Adrenal gland (tissue), 12 donors: Measurements from ENCODE around the gene TAS1R1. TPM values are rescaled to one million over a fixed set of nuclear protein-coding genes. Genes with fewer than 3 reads are reported as not detected.

ENCODE experiments used
- DNase-seq, 7 donors: peaks; one replicate each; pipeline ENCODE4 v3.0.0-alpha.2; 2019 to 2020
- H3K27ac ChIP-seq, 5 donors: fragments of 200-600 bp; sonication (generic) in 4 of 5; 1 replicate in 3 of 5; 2 replicates in 2 of 5; pipeline versions ENCODE4 v1.5.1 to v1.8.0; 2016 to 2020; ENCODE audit warnings: mild to moderate bottlenecking in 1 of 5
- H3K27me3 ChIP-seq: fragments of 200-600 bp; 2 replicates; pipeline ENCODE4 v1.8.0; 2021
- H3K36me3 ChIP-seq, 2 donors: fragments of 200-600 bp; replicated peaks in 1 of 2; 1 replicate in 1 of 2; 2 replicates in 1 of 2; pipeline versions ENCODE4 v1.5.1 to v1.8.0; 2018 to 2022
- H3K4me1 ChIP-seq, 2 donors: fragments of 200-600 bp; replicated peaks in 1 of 2; 1 replicate in 1 of 2; 2 replicates in 1 of 2; pipeline versions ENCODE4 v1.5.1 to v1.8.0; 2018 to 2021
- H3K4me3 ChIP-seq, 4 donors: fragments of 200-600 bp; sonication (generic) in 3 of 4; one replicate each; pipeline ENCODE4 v1.5.1; 2016 to 2018
- H3K9me3 ChIP-seq, 3 donors: fragments of 200-600 bp; sonication (generic) in 1 of 3; replicated peaks in 1 of 3; 1 replicate in 2 of 3; 2 replicates in 1 of 3; pipeline versions ENCODE4 v1.5.1 to v1.8.0; 2016 to 2021
- POLR2A ChIP-seq, 2 donors: fragments of 450-650 bp; IDR thresholded peaks; one replicate each; pipeline ENCODE4 v1.6.1; 2017; ENCODE audit warnings: antibody characterized with exemption in 2 of 2, mild to moderate bottlenecking in 2 of 2, moderate library complexity in 1 of 2
- WGBS, 4 donors: extraction: QIAGEN DNeasy Blood & Tissue Kit in 2 of 4; methylation state at CpG; one replicate each; pipeline versions ENCODE4 v1.1.5 to v1.1.7; 2013 to 2017; 5-methylcytosine and 5-hydroxymethylcytosine counted together
- intact Hi-C, 2 donors: fragments of 100-400 bp; cut with DNase I; formaldehyde crosslinking; loops; one replicate each; pipeline versions ENCODE4 v1.14.1 to v1.15.0; 2022 to 2023
- polyA plus RNA-seq, 3 donors: library from polyadenylated mRNA; stranded (reverse); fragments of 200-250 nt in 2 of 3; fragments of 350-450 nt in 1 of 3; fragmentation: Illumina TruSeq in 1 of 3; extraction: RNeasy Lipid Tissue Mini Kit (QIAGEN cat#74804) in 1 of 3; gene quantifications; one replicate each; pipeline ENCODE4 v1.2.3, GENCODE V29; 2013 to 2014
- total RNA-seq, 9 donors: library from RNA; depleted of rRNA in 4 of 9; stranded (reverse); fragments of >200 nt in 4 of 9; fragments of 120-200 nt in 1 of 9; fragmentation: NEBNext Ultra II Directional in 1 of 9; extraction: Animal tissue kit (Norgen Biotek cat#: 25700) in 1 of 9; gene quantifications; one replicate each; pipeline versions ENCODE4 v1.1.0 to v1.2.4, GENCODE V29; 2013 to 2023
- TF ChIP-seq, protein P1 (sequence below), 6 experiments: fragments of 450-650 bp in 4 of 6; fragments of 200-600 bp in 2 of 6; sonication (generic) in 1 of 6; IDR thresholded peaks; 1 replicate in 5 of 6; 2 replicates in 1 of 6; pipeline versions ENCODE4 v1.5.1 to v1.8.0; 2016 to 2021; ENCODE audit warnings: antibody characterized with exemption in 6 of 6, mild to moderate bottlenecking in 2 of 6, moderate library complexity in 1 of 6
- donor health status: healthy with polysubstance abuse.
- donor health status: Bipolar disorder and iron deficiency.
- donor health status: DM: yes; HTN: yes; CAD: no.
- donor health status: DM: no; HTN: no; CAD: no.
- donor health status: DM: no; HTN: no; CAD: no.
- donor health status: DM: yes; HTN: yes; CAD: no.

TAS1R1 gene
- total and polyA plus RNA-seq, 12 donors: 0.11 to 0.83 (median 0.40) TPM; not detected in 5

DNA sequence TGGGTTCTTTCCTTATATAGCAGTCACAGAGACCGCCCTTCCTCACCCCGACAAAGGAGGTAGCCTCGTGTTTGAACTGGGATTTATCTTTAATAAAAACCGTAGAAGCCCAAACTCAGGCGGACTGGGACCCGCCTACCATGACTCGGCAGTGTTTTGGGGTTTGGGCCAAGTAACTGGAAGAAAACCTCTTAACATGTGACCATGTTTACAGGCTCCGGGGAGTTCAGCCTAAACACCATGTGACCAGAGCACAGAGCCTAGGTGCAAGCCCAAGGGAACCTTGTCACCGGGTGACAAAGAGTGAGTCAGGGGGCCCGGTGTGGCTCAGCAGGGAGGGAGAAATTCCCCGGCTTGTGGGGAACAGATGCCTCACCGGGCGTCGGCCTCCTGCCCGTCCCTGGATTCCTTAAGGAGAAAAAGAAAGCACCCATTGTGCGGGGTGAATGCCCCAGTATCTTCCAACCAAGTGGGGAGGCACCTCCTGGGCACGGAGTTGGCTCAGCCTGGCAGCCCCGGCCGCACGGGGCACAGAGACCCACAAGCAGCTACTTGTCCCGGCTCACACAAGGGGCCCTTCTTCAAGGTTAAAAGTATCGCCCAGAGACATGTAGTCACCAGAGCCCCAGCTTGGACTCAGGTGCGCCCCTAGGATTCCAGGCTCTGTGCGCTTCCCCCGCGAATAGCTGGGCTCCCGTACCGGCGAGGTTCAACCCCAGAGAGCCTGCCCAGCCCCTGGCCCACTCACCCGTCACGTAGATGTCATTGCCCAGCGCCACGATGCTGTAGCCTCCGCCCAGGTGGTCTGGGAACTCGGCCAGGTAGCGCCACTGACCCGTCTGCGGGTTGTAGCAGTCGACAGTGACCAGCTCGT lies 46.2 kb downstream of the TAS1R1 start:
- Histone ChIP-seq H3K27me3 (no peaks in the 10 kb centered on the region), H3K4me3 (peak overlapping the region; percentile 14 to 71 (median 44)), H3K4me1 (peaks cover 43 to 59% of the 10 kb centered on the region in 2 donors), H3K36me3 (peaks cover 0 to 33% of the 10 kb centered on the region in 2 donors), H3K27ac (peak overlapping the region; percentile 55 to 99 (median 98)), H3K9me3 (no peaks in the 10 kb centered on the region)
- intact Hi-C loops: no loop called here
- TF ChIP-seq POLR2A (IDR thresholded peaks at IDR 0.05): peak in 1 of 2 donors; percentile 95
- TF ChIP-seq, protein P1, sequence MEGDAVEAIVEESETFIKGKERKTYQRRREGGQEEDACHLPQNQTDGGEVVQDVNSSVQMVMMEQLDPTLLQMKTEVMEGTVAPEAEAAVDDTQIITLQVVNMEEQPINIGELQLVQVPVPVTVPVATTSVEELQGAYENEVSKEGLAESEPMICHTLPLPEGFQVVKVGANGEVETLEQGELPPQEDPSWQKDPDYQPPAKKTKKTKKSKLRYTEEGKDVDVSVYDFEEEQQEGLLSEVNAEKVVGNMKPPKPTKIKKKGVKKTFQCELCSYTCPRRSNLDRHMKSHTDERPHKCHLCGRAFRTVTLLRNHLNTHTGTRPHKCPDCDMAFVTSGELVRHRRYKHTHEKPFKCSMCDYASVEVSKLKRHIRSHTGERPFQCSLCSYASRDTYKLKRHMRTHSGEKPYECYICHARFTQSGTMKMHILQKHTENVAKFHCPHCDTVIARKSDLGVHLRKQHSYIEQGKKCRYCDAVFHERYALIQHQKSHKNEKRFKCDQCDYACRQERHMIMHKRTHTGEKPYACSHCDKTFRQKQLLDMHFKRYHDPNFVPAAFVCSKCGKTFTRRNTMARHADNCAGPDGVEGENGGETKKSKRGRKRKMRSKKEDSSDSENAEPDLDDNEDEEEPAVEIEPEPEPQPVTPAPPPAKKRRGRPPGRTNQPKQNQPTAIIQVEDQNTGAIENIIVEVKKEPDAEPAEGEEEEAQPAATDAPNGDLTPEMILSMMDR (IDR thresholded peaks at IDR 0.05): peak in 1 of 6 experiments; percentile 6
- DNase-seq: peak; percentile 90 to 97 (median 96)
- 0 to 1% (median 1%) methylated on average over 11 to 40 of the region's 40 CpGs for WGBS, 4 donors

DNA sequence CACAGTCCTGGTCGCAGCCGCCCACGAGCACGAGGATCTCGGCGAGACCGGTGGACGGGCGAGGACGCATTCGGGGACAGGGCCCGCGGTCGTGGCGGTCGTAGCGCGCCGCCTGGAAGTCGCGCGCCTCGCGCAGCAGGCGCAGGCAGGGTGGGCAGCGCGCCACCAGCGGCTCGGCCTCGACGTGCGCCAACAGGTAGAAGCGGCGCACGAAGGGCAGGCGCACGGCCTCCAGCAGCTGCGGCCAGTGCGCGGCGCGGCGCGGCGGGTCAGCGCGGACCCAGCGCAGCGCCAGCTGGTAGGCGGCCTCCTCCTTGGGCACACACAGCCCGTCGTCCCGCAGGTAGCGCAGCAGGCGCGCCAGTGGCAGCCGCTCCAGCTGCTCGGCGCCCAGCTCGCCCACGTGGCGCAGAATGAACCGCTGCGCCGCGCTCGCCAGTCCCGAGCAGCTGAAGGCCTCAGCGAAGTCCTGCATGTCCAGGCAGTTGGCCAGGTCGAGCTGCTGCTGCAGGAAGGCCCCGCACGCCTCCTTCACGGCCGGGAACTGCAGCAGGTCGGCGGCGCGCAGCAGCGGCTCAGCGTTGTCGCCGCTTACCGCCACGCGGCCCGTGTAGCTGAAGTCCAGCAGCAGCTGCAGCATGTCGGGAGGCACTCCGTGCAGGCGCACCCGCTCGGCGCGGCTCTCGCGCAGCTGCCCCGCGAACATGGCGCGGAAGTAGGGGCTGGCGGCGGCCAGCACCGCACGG lies 47.0 kb downstream of the TAS1R1 start:
- Histone ChIP-seq H3K36me3 (peaks cover 0 to 25% of the 10 kb centered on the region in 2 donors), H3K4me1 (peaks cover 38 to 52% of the 10 kb centered on the region in 2 donors), H3K9me3 (no peaks in the 10 kb centered on the region), H3K4me3 (peak overlapping the region; percentile 14 to 71 (median 44)), H3K27me3 (no peaks in the 10 kb centered on the region), H3K27ac (peak overlapping the region; percentile 55 to 99 (median 98))
- intact Hi-C loops: no loop called here
- peak; percentile 64 to 80 (median 71) for DNase-seq
- whole genome bisulfite sequencing, 4 donors: 0% methylated on average over 36 to 103 of the region's 103 CpGs; no CpG with 5 or more reads in 1 of the 4 donors
- TF ChIP-seq POLR2A (IDR thresholded peaks at IDR 0.05): no peak
- TF ChIP-seq, protein P1 (IDR thresholded peaks at IDR 0.05): peak in 1 of 6 experiments; percentile 4

DNA sequence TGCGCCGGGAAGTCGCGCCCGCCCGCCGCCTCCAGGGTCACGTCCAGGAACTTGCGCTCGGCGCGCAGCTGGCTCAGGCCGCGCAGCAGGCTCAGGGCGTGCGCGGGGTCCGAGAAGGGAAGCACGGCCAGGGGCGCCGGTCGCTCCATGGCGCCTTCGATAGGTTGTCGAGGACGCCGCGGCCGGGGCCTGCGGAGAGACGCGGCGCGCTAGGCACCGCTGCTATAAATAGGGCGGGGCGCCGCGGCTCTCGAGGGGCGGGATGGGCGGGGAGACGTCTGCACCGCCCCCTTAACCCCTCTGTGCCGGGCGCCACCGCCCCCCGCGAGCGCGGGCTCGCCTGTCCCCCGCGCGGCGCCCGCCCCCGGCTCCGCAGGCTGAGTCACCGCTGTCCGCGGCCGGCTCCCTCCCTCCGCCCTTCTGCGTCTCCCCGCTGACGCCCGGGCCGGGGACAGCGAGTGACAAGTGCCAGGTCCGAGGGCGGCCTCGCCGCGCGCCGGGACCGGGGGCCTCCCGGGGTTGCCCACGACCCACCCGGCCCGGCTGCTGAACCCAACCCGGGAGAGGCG lies 47.6 kb downstream of the TAS1R1 start, which contains the start of gene KLHL21:
Gene KLHL21, minus strand, starts transcription at position 201 of the 569 bp plus-strand sequence. Its CDS starts 52 bp downstream, at position 149.
- Histone ChIP-seq H3K27me3 (no peaks in the 10 kb centered on the region), H3K36me3 (peaks cover 0 to 18% of the 10 kb centered on the region in 2 donors), H3K27ac (peak within 1 kb of the TSS; percentile 80 to 99 (median 98)), H3K9me3 (no peaks in the 10 kb centered on the region), H3K4me1 (peaks cover 32 to 46% of the 10 kb centered on the region in 2 donors), H3K4me3 (peak within 1 kb of the TSS; percentile 42 to 71 (median 52))
- intact Hi-C loops: no loop called here
- DNase-seq: peak; percentile 91 to 94 (median 93)
- WGBS, 4 donors: 0% methylated on average over 26 to 84 of the region's 84 CpGs; no CpG with 5 or more reads in 1 of the 4 donors
- TF ChIP-seq POLR2A (IDR thresholded peaks at IDR 0.05): peak; percentile 79 to 92
- TF ChIP-seq, protein P1 (IDR thresholded peaks at IDR 0.05): peak in 1 of 6 experiments; percentile 30
